Endometrium (tissue), 2 donors: Measurements from ENCODE around the gene PEX3.

Source experiments
- FAIRE-seq: peaks from 2 replicates; lab custom pipeline; 2012; peaks lifted over from hg19 to GRCh38; lab: Jason Lieb, UNC
- donor health status: control.
- donor health status: control.

PEX3 gene

DNA sequence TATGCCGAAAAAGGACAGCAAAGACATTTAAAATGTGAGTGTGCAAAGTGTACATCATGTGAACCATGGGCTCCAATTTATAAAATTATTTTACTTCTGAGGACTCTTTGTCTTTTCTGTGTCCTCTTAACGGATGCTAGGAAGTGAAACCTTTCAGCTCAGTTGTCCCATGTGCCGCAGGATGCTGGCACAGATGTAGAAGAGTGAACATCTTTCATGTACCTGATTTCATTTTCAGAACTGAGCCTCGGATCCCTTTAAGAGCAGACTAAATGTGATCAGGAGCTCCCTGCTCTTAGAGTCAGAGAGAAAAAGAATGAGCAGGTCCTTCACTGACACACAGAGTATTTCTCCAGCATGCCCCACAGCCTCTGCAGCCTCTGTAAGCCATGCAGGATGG is 88.5 kb downstream of the PEX3 start:
- no peak for FAIRE-seq

DNA sequence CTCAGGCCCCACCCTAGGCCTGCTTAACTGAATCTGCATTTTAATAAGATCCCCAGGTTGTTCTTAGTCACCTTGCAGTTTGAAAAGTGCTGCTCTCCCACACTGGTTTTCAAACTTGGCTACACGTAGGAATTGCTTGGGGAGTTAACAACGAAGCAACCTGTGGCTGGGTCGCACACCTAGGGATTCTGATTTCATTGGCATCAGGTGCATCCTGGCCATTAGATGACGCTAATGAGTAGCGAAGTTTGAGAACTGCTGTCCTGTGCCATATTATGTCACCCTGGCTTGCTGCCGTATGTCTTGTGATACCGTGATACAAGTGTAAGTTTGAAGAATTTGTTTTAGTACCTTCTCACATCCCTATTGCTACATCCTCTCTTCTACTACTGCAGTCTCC is 89.1 kb downstream of the PEX3 start:
- FAIRE-seq: no peak

DNA sequence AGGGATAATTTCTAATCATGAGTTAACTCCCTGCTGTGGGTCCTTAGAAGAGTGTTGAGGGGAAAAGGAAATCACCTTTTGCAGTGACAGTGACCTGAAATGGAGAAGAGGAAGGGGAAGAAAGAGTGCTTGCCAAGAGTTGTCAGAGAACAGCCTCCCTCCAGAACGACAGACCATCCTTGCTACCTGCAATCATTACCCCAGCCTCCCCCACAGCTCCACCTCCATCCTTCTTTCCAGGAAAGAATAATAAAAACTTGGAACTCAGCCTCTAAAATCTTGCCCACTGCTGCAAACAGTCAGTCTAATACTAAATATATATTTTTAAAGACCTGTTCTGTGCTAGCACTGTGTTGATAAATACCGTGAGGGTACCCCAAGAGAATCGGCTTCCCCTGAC is 89.6 kb downstream of the PEX3 start:
- FAIRE-seq: no peak
